Measurements from ENCODE around the gene MEGF9. TPM values are rescaled to one million over a fixed set of nuclear protein-coding genes. Genes with fewer than 3 reads are reported as not detected.
A peak's percentile ranks its signal among the peaks of the same experiment; 100 is the strongest.

Gene MEGF9
- polyA plus RNA-seq, 1 of the 3 experiments (the other 2 are of a cell fraction) = 1.8 TPM

GRCh38 chr9:120592210-120592609, 122.1 kb downstream of the MEGF9 start:
- no peaks in the 10 kb centered on the region for H4K20me1 ChIP-seq (ENCODE audit: insufficient read depth)
- CTCF ChIA-PET = no interaction called here

DNA sequence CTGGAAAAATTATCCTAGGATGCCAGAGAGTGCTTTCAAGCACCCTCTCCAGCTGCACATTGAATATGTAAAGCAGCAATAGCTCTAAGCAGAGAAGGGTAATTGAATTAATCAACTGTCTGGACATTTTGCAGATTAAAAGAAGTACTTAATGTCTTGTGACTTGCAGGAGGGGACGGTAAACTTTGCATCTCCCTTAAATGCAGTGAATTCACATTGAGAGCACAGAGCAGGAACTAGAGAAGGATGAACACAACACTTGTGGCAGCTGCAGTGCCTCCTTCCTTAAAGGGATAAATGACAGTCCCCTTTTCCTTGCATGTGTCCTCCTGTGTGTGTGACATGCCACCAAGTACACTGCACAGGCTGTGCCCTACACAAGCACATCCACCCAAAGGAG, 126.9 kb downstream of the MEGF9 start:
- no peaks in the 10 kb centered on the region for H3K79me2 ChIP-seq (ENCODE audit: insufficient read depth)
- H3K4me1 ChIP-seq (ENCODE audit: control insufficient read depth in 1 of 2, insufficient read depth in 2 of 2, low read depth in 1 of 2, low read length in 1 of 2) = peaks cover 12 to 13% of the 10 kb centered on the region in 2 experiments; a peak in 3 of 4 replicates
- H3K36me3 ChIP-seq (replicated peaks in 1 of 2; ENCODE audit: control insufficient read depth in 1 of 2, insufficient read depth in 2 of 2, low read length in 1 of 2) = no peaks in the 10 kb centered on the region
- no peak overlapping the region for H3K9ac ChIP-seq
- H3K27ac ChIP-seq (ENCODE audit: low read depth in 2 of 2, low read length in 1 of 2) = peak overlapping the region in 1 of 2 experiments; percentile 62; a peak in 2 of 4 replicates
- H3K4me2 ChIP-seq = no peak overlapping the region
- H4K20me1 ChIP-seq (ENCODE audit: insufficient read depth) = no peaks in the 10 kb centered on the region
- no peaks in the 10 kb centered on the region for H3K9me2 ChIP-seq
- H3K9me3 ChIP-seq = no peaks in the 10 kb centered on the region
- ChIA-PET CTCF (interaction anchor here (0.7 to 1.4 kb wide), 6 partner anchors 16 to 55 kb away, joined by 3 to 6 read pairs (median 3); no protein-coding TSS in a partner anchor), POLR2A (interaction anchor here (0.6 to 1.2 kb wide), 2 partner anchors 128 to 909 kb away, joined by 3 read pairs; no protein-coding TSS in a partner anchor)
- WGBS (ENCODE audit: low lambda C conversion rate) = 39% methylated on average over 1 of the region's 1 CpG
- H2AFZ ChIP-seq (ENCODE audit: low read depth) = peak overlapping the region; percentile 35; the same call in 1 of the 2 replicates
- H3K4me3 ChIP-seq (ENCODE audit: low read depth in 2 of 2, low read length in 1 of 2) = no peak overlapping the region
- H3K27me3 ChIP-seq (ENCODE audit: insufficient read depth) = no peaks in the 10 kb centered on the region
- peak in 1 of 2 experiments; percentile 39; a peak in 1 of 4 replicates for TF ChIP-seq EP300 (IDR thresholded peaks at IDR 0.05; ENCODE audit: borderline replicate concordance in 1 of 2, low read depth in 1 of 2, low read length in 1 of 2)
- TF ChIP-seq FOXJ3 (CRISPR knock-in tag; IDR thresholded peaks at IDR 0.05) = no peak
- DNase-seq = peak; percentile 40
- peaks cover 9% of the 10 kb centered on the region for H3F3A ChIP-seq (replicated peaks; ENCODE audit: insufficient read depth)

More at GRCh38 chr9:120592210-120592609, 122.1 kb downstream of the MEGF9 start:
- H3K4me3 ChIP-seq (ENCODE audit: low read depth in 2 of 2, low read length in 1 of 2) = no peak overlapping the region
- no peak overlapping the region for H3K4me2 ChIP-seq
- peaks cover 0 to 5% of the 10 kb centered on the region in 2 experiments; a peak in 1 of 4 replicates for H3K4me1 ChIP-seq (ENCODE audit: control insufficient read depth in 1 of 2, insufficient read depth in 2 of 2, low read depth in 1 of 2, low read length in 1 of 2)
- no peak overlapping the region for H3K27ac ChIP-seq (ENCODE audit: low read depth in 2 of 2, low read length in 1 of 2)
- POLR2A ChIA-PET = no interaction called here
- H2AFZ ChIP-seq (ENCODE audit: low read depth) = no peak overlapping the region
- WGBS (ENCODE audit: low lambda C conversion rate) = 80% methylated on average over 8 of the region's 8 CpGs
- H3K36me3 ChIP-seq (replicated peaks in 1 of 2; ENCODE audit: control insufficient read depth in 1 of 2, insufficient read depth in 2 of 2, low read length in 1 of 2) = no peaks in the 10 kb centered on the region
- DNase-seq = no peak
- H3K9me2 ChIP-seq = no peaks in the 10 kb centered on the region
- H3K9me3 ChIP-seq = no peaks in the 10 kb centered on the region
- no peaks in the 10 kb centered on the region for H3K79me2 ChIP-seq (ENCODE audit: insufficient read depth)
- TF ChIP-seq, protein P1, sequence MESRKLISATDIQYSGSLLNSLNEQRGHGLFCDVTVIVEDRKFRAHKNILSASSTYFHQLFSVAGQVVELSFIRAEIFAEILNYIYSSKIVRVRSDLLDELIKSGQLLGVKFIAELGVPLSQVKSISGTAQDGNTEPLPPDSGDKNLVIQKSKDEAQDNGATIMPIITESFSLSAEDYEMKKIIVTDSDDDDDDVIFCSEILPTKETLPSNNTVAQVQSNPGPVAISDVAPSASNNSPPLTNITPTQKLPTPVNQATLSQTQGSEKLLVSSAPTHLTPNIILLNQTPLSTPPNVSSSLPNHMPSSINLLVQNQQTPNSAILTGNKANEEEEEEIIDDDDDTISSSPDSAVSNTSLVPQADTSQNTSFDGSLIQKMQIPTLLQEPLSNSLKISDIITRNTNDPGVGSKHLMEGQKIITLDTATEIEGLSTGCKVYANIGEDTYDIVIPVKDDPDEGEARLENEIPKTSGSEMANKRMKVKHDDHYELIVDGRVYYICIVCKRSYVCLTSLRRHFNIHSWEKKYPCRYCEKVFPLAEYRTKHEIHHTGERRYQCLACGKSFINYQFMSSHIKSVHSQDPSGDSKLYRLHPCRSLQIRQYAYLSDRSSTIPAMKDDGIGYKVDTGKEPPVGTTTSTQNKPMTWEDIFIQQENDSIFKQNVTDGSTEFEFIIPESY (IDR thresholded peaks at IDR 0.05; ENCODE audit: borderline replicate concordance, low read depth) = no peak
- TF ChIP-seq EP300 (IDR thresholded peaks at IDR 0.05; ENCODE audit: borderline replicate concordance in 1 of 2, low read depth in 1 of 2, low read length in 1 of 2) (no peak), SMC3 (IDR thresholded peaks at IDR 0.05; ENCODE audit: low read depth, low read length) (no peak), ELF1 (IDR thresholded peaks at IDR 0.05) (no peak), FOXJ3 (CRISPR knock-in tag; IDR thresholded peaks at IDR 0.05) (no peak)
- TF ChIP-seq, protein P2, sequence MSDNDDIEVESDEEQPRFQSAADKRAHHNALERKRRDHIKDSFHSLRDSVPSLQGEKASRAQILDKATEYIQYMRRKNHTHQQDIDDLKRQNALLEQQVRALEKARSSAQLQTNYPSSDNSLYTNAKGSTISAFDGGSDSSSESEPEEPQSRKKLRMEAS (IDR thresholded peaks at IDR 0.05; ENCODE audit: low read depth) = no peak
- no peaks in the 10 kb centered on the region for H3K27me3 ChIP-seq (ENCODE audit: insufficient read depth)
- no peak overlapping the region for H3K9ac ChIP-seq
- H3F3A ChIP-seq (replicated peaks; ENCODE audit: insufficient read depth) = no peaks in the 10 kb centered on the region

DNA sequence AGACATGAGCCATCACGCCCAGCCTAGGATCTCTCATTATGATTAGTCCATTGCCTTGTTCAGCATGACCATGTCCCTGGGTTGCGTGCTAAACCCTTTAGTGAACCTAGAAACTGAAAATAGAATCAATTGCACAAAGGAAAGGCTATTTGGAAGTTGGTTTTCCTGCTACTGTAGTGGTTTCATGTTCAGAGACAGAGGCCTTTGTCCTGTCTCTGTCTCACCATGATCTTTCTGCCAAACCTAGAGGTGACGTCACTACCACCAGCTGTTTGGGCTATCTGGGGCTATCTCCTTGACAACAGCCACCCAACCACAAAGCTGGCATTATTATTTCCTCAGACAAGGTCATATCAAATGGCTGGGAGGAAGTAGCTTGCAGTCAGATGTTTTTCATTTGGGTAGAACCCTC, 130.3 kb downstream of the MEGF9 start:
- no peaks in the 10 kb centered on the region for H4K20me1 ChIP-seq (ENCODE audit: insufficient read depth)
- H3K4me1 ChIP-seq (ENCODE audit: control insufficient read depth in 1 of 2, insufficient read depth in 2 of 2, low read depth in 1 of 2, low read length in 1 of 2) = peaks cover 12 to 17% of the 10 kb centered on the region in 2 experiments; a peak in 3 of 4 replicates
- peaks cover 10% of the 10 kb centered on the region for H3K79me2 ChIP-seq (ENCODE audit: insufficient read depth)
- POLR2A ChIA-PET = no interaction called here
- H3K4me2 ChIP-seq = peak overlapping the region; percentile 55; the same call in 1 of the 2 replicates
- peak overlapping the region; percentile 50 for H3K9ac ChIP-seq
- no peaks in the 10 kb centered on the region for H3K9me2 ChIP-seq
- no peak overlapping the region for H3K4me3 ChIP-seq (ENCODE audit: low read depth in 2 of 2, low read length in 1 of 2)
- peak overlapping the region; percentile 77 for H2AFZ ChIP-seq (ENCODE audit: low read depth)
- WGBS (ENCODE audit: low lambda C conversion rate) = 63% methylated on average over 3 of the region's 3 CpGs
- H3K27me3 ChIP-seq (ENCODE audit: insufficient read depth) = no peaks in the 10 kb centered on the region
- H3F3A ChIP-seq (replicated peaks; ENCODE audit: insufficient read depth) = peaks cover 9% of the 10 kb centered on the region
- H3K36me3 ChIP-seq (replicated peaks in 1 of 2; ENCODE audit: control insufficient read depth in 1 of 2, insufficient read depth in 2 of 2, low read length in 1 of 2) = no peaks in the 10 kb centered on the region
- CTCF ChIA-PET = no interaction called here
- H3K9me3 ChIP-seq = no peaks in the 10 kb centered on the region
- peak overlapping the region; percentile 31 to 91 for H3K27ac ChIP-seq (ENCODE audit: low read depth in 2 of 2, low read length in 1 of 2)
- peak; percentile 62 for DNase-seq
- TF ChIP-seq JUND (IDR thresholded peaks at IDR 0.05) (no peak; the same call in 1 of the 2 replicates), TCF12 (IDR thresholded peaks at IDR 0.05) (peak; percentile 84), RXRA (IDR thresholded peaks at IDR 0.05; ENCODE audit: borderline replicate concordance, low read depth) (no peak), USF1 (IDR thresholded peaks at IDR 0.05; ENCODE audit: borderline replicate concordance, low read depth) (no peak), RFX5 (IDR thresholded peaks at IDR 0.05; ENCODE audit: low read length) (no peak), POLR2AphosphoS5 (IDR thresholded peaks at IDR 0.05; ENCODE audit: low read depth, low read length) (no peak; the same call in 1 of the 2 replicates), CTCF (IDR thresholded peaks at IDR 0.05) (no peak), TAF1 (IDR thresholded peaks at IDR 0.05; ENCODE audit: borderline replicate concordance, low read depth, low read length) (peak; percentile 41; the same call in 1 of the 2 replicates)
- TF ChIP-seq, protein P2 (IDR thresholded peaks at IDR 0.05; ENCODE audit: low read depth) = no peak; the same call in 1 of the 2 replicates

All from SK-N-SH (cell line).